Hypothalamus (tissue), 51 donors: ENCODE measurements around the gene PCDHAC2.

Experiments
- DNase-seq, 51 donors: peaks; one replicate each; lab custom pipeline; 2025; lab: John Stamatoyannopoulos, UW

Gene PCDHAC2, protein sequence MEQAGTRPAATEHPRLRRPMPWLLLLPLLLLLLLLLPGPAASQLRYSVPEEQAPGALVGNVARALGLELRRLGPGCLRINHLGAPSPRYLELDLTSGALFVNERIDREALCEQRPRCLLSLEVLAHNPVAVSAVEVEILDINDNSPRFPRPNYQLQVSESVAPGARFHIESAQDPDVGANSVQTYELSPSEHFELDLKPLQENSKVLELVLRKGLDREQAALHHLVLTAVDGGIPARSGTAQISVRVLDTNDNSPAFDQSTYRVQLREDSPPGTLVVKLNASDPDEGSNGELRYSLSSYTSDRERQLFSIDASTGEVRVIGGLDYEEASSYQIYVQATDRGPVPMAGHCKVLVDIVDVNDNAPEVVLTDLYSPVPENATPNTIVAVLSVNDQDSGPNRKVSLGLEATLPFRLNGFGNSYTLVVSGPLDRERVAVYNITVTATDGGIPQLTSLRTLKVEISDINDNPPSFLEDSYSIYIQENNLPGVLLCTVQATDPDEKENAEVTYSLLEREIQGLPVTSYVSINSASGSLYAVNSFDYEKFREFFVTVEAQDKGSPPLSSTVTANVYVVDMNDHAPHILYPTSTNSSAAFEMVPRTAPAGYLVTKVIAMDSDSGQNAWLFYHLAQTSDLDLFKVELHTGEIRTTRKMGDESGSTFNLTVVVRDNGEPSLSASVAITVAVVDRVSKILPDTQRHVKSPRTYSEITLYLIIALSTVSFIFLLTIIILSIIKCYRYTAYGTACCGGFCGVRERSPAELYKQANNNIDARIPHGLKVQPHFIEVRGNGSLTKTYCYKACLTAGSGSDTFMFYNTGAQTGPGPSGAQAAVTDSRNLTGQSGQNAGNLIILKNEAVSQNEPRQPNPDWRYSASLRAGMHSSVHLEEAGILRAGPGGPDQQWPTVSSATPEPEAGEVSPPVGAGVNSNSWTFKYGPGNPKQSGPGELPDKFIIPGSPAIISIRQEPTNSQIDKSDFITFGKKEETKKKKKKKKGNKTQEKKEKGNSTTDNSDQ

DNA sequence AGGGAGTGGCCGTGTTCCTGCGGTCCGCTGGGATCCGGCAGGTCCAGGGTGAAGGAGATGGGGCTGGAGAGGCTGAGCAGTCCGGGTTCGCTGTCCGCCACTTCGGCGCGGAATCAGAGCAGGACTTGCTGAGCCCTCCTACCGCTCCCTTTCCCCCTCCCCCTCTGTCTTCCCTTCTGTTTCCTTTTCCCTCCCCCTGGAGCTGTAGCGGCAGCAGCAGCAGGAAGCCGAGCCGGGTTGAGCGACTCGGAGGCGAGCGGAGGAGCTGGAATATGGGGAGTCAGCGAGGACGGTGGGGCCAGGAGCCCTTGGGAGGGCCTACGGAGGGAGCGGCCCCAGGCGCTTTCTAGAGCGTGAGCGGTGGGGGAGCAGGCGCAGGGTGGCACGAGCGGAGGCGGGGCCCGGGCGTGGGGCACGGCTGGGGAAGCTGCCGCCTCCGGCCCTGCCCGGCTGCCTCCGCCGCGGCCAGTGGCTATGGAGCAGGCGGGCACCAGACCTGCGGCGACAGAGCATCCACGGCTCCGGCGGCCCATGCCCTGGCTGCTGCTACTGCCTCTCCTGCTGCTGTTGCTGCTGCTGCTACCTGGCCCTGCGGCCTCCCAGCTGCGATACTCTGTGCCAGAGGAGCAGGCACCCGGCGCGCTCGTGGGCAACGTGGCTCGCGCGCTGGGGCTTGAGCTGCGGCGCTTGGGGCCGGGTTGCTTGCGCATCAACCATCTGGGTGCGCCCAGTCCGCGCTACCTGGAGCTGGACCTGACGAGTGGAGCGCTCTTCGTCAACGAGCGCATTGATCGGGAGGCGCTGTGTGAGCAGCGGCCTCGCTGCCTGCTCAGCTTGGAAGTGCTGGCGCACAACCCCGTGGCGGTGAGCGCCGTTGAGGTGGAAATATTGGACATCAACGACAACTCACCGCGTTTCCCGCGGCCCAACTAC, at the start of gene PCDHAC2:
TSS of gene PCDHAC2 (plus strand) at position 184 of the 933 bp plus-strand sequence. CDS start at position 475, 291 bp downstream.
- peak in 46 of 51 donors; percentile 18 to 87 (median 56) for DNase-seq

- DNase-seq = no peak
These were observed 42.7 kb upstream of the PCDHAC2 start for GRCh38 chr5:140923601-140924000.

DNA sequence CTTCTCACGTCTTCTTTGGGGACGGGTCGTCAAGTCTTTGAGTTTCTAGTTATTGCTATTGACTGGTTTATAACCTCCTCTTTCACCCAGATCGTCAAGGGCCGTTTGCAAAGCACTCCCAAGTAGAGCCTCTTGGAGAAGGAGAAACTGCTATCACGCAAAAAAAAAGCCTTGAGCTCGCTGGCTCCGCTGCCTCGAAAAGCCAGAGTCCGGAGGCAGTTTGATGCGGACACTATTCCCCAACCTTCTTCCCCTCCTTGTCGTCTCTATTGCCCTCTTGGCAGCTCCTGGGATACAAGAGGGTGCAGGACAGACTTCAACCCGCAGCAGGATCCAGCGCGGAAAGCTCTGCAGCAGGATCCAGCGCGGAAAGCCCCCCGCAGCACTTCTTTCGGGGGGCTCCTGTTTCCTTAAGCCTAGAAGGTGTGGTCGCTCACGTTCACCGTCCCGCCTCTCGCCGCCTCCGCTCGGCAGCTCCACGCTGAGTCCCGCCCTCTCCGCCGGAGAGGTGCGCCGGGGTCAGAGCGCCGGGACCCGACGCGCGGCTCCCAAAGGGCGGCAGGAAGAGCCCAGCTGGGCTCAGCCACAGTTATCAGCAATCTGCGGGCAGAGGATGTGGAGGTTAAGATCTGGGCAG, 40.4 kb upstream of the PCDHAC2 start, which contains the start of gene PCDHAC1:
TSS of gene PCDHAC1 (plus strand) at position 494 of the 637 bp plus-strand sequence. CDS start 594 bp downstream, outside the sequence.
- peak in 7 of 51 donors; percentile 19 to 57 (median 38) for DNase-seq

DNA sequence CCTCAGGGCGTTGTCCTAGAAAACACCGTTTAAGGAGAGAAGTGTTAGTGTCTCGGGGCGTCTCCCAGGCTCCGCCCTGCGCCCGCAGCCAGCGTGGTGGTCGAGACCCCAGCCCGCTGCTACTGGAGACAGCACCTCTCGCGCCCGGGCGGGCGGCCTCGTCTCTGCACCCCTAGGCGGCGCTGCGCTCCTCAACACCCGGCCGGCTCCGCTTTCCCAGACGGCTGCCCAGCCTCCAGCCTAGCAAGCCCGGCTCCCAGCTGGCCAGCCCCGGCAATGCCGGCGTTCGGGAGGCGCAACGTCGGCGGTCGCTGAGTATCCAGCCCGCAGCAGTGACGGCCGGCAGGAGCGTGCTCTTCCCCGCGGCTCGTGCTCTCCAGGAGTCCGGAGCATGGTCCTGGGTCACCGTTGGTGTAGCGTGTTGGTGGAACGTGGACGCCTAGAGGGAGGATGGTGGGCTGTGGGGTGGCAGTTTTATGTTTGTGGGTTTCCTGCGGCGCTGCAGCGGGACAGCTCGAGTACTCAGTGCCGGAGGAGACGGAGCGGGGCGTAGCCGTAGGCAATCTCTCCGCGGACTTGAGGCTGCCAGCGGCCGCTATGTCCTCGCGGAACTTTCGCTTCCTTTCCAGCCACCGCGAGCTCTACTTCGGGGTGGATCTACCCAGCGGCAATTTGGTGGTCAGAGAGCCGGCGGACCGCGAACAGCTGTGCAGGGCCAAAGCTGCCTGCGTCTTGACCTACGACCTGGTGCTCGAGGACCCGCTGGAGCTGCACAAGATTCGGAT, 39.6 kb upstream of the PCDHAC2 start:
- peak; percentile 15 to 89 (median 64) for DNase-seq

GRCh38 chr5:140927228-140927573, 39.1 kb upstream of the PCDHAC2 start:
- DNase-seq = peak in 4 of 51 donors; percentile 1 to 19 (median 16)

GRCh38 chr5:140934964-140935606, 31.2 kb upstream of the PCDHAC2 start:
- no peak for DNase-seq

- DNase-seq = no peak
These were observed 19.7 kb upstream of the PCDHAC2 start for GRCh38 chr5:140946578-140946977.

- DNase-seq = no peak
These were observed 14.6 kb upstream of the PCDHAC2 start for GRCh38 chr5:140951636-140952035.

- DNase-seq = no peak
These were observed 13.0 kb upstream of the PCDHAC2 start for GRCh38 chr5:140953234-140953633.

DNA sequence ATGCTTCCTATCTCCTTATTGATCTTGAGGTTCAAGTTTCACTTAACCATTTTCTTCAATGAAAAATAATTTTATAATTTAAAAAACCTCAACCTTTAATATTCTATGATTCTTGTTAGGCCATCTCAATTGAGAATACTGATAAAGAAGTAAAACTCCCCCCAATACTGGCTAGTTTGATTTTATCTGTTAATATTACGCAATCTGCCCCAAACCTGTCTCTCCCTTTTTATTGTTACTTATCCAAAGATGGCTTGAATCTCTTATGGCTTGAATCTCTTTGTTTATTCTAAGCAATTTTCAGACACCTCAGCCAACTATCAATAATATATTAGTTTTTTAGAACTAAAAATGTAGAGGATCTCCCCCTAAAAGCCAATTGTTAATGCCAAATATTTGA, 4.1 kb upstream of the PCDHAC2 start:
- no peak for DNase-seq

DNA sequence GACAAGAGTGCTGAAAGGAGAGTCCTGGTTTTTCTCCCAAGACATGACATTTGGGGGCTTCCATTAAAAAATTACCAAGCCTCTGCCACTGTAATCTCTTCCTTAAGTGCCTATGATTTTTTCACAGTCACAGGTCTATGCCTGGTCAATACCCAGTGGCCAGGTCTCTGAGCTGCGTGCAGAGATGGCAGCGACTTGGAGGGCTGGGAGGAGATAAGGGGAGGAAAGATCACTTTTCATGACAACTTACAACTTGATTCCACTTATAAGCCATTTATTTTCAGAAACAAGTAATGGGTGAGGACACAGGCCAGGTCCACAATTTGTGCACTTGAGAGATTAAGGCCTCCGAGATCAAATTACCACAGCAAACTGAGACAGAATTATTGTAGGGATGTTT, 1.9 kb upstream of the PCDHAC2 start:
- no peak for DNase-seq

DNA sequence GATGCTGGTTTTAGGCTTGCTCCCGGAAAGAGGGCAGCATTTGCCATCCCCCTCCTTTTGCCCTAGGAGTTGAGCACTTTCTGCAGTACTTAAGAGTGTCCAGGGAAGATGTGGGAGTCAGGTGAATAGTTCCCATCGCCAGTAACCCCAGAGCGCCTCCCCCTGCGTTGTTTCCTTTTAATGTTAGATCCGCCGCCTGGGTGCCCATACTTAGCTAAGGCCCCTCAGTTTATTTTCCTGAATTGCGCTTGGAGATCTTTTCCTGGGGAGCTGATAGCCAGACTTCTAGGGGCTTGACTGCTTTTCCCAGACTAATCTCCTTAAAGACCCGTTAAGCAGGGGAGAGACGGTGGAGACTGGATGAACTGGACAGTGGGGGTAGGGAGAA, 377 bp upstream of the PCDHAC2 start:
- peak in 15 of 51 donors; percentile 6 to 84 (median 55) for DNase-seq

GRCh38 chr5:140967226-140967893, 1.1 kb downstream of the PCDHAC2 start:
- peak in 1 of 51 donors; percentile 35 for DNase-seq

- no peak for DNase-seq
These were observed 3.6 kb downstream of the PCDHAC2 start for GRCh38 chr5:140969880-140970279.

- no peak for DNase-seq
These were observed 7.3 kb downstream of the PCDHAC2 start for GRCh38 chr5:140973550-140973949.

DNA sequence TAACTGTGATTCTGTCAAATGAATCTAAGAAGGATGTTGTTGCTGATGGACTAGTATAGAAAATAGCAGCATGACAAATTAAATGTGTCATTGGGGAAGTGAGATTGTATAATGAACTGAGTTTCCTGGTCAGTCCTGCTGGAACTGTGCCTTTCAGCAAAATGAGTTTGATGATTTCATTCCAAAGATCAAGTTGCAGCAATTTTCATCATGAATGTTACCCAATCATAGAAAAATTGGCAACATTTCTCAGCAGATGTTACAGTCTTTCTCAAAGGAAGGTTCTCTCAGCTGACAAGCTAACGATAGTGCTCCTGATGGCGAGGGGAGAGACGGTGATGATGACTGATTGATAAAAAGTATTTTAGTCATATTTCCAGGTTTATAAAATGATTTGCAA, 10.7 kb downstream of the PCDHAC2 start:
- DNase-seq = peak in 1 of 51 donors; percentile 19

DNA sequence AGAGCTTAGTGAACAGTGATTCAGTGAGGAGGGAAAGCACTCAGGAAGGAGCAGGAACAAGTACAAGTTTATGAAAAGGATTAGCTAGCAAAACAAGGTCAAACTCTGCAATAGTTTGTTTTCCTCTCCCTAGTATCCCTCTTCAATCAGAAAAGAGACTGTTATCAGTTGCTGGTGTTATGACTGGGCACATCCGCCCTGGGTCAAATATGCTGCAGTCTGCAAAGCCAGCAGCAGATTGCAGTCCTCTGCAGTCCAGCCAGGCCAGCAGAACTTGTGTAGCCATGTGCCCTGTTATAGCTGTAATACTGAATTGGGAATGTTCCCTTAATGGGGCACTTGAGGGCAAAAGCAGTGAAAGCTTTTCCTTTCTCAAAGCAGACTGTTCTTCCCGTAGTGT, 12.0 kb downstream of the PCDHAC2 start:
- DNase-seq = no peak

DNA sequence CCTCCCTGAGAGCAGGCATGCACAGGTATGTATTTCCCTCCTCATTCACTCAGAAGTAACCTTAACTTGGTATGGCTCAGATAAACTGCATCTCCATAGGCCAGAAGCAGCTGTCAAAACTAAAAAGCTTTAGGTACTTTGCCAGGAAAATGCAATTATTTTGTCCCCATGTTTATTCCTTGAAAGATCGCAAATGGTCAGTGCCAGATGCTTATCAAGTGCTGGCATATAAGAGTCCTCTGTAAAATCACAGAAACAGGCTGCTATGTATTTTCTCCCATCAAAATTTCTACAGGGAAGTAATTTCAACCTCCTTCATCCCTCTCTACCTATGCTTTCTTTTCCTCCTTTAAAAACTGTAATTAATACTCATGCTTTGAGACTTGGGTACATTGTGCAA, 12.7 kb downstream of the PCDHAC2 start:
- no peak for DNase-seq
